Measurements from ENCODE around the gene VRK1.

GRCh38 chr14:96811265-96811664 lies 14.1 kb downstream of the VRK1 start:
- TF ChIP-seq CTCF (conservative IDR thresholded peaks at IDR 0.05; ENCODE audit: low read depth, low read length) (no peak), EZH2phosphoT487 (IDR thresholded peaks at IDR 0.05; ENCODE audit: borderline replicate concordance, low read length) (no peak)

All from PC-3 (cell line).